ENCODE measurements around the gene CIAO2A. TPM values are rescaled to one million over a fixed set of nuclear protein-coding genes. Genes with fewer than 3 reads are reported as not detected.

CIAO2A gene
- total and polyA plus RNA-seq, 9 donors: 13.2 to 43.8 (median 29.4) TPM

DNA sequence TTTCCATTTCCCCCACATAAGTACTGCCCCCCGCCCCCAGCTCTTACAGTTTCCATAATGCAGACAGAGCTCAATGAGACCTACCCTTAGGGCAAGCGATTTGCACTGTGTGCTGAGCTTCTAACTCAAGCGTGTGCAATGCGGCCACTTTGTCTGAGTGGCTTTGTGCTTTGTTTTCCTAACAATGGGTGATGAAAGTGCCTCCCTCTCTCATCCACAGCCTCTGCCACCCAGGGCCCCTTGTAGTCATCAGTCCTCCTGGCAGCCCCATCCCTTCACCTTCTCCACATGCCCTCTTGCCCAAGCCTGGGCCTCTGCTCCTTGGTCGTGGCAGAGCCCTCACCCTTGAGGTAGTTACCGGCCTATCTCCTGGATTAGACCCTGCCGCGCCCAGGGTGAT lies 64.5 kb downstream of the CIAO2A start:
- Histone ChIP-seq H3K4me1 (ENCODE audit: insufficient read depth) (no peaks in the 10 kb centered on the region), H3K27me3 (no peaks in the 10 kb centered on the region), H3K27ac (no peak overlapping the region), H3K9me3 (no peaks in the 10 kb centered on the region), H3K4me3 (no peak overlapping the region), H3K36me3 (no peaks in the 10 kb centered on the region)
- no peak for DNase-seq
- 70 to 71% (median 70%) methylated on average over 8 of the region's 8 CpGs for WGBS, 3 donors
- TF ChIP-seq POLR2A (IDR thresholded peaks at IDR 0.05) (no peak), EP300 (IDR thresholded peaks at IDR 0.05) (no peak)
- TF ChIP-seq, protein P1, sequence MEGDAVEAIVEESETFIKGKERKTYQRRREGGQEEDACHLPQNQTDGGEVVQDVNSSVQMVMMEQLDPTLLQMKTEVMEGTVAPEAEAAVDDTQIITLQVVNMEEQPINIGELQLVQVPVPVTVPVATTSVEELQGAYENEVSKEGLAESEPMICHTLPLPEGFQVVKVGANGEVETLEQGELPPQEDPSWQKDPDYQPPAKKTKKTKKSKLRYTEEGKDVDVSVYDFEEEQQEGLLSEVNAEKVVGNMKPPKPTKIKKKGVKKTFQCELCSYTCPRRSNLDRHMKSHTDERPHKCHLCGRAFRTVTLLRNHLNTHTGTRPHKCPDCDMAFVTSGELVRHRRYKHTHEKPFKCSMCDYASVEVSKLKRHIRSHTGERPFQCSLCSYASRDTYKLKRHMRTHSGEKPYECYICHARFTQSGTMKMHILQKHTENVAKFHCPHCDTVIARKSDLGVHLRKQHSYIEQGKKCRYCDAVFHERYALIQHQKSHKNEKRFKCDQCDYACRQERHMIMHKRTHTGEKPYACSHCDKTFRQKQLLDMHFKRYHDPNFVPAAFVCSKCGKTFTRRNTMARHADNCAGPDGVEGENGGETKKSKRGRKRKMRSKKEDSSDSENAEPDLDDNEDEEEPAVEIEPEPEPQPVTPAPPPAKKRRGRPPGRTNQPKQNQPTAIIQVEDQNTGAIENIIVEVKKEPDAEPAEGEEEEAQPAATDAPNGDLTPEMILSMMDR (IDR thresholded peaks at IDR 0.05): no peak
- intact Hi-C loops (cut with DNase I): no loop called here

DNA sequence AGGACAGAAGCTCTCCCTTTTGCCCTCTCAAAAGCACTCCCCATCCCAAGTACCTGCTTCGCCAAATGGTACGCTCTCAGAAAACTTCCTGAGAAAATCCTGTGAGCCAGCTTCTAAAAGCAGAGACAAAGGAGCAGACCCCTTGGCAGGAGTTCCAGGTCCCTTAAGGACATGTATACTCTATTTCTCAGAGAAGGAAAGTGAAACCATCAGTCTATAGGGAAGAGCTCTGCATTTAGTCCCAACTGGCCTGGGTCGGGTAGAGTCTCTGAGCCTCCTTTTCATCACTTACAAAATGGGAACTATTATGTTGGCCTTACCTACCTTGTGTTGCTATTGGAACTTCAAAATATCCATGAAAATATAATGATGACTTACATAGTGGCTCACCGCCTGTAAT lies 67.0 kb downstream of the CIAO2A start:
- no peak overlapping the region for H3K4me3 ChIP-seq
- no peak for DNase-seq
- no peak overlapping the region for H3K27ac ChIP-seq
- TF ChIP-seq EP300 (IDR thresholded peaks at IDR 0.05) (no peak), POLR2A (IDR thresholded peaks at IDR 0.05) (no peak)
- TF ChIP-seq, protein P1 (IDR thresholded peaks at IDR 0.05): no peak
- no peaks in the 10 kb centered on the region for H3K27me3 ChIP-seq
- intact Hi-C loops (cut with DNase I): no loop called here
- WGBS, 3 donors: 93 to 99% (median 97%) methylated on average over 4 of the region's 4 CpGs
- no peaks in the 10 kb centered on the region for H3K36me3 ChIP-seq
- H3K4me1 ChIP-seq (ENCODE audit: insufficient read depth): no peaks in the 10 kb centered on the region
- no peaks in the 10 kb centered on the region for H3K9me3 ChIP-seq

DNA sequence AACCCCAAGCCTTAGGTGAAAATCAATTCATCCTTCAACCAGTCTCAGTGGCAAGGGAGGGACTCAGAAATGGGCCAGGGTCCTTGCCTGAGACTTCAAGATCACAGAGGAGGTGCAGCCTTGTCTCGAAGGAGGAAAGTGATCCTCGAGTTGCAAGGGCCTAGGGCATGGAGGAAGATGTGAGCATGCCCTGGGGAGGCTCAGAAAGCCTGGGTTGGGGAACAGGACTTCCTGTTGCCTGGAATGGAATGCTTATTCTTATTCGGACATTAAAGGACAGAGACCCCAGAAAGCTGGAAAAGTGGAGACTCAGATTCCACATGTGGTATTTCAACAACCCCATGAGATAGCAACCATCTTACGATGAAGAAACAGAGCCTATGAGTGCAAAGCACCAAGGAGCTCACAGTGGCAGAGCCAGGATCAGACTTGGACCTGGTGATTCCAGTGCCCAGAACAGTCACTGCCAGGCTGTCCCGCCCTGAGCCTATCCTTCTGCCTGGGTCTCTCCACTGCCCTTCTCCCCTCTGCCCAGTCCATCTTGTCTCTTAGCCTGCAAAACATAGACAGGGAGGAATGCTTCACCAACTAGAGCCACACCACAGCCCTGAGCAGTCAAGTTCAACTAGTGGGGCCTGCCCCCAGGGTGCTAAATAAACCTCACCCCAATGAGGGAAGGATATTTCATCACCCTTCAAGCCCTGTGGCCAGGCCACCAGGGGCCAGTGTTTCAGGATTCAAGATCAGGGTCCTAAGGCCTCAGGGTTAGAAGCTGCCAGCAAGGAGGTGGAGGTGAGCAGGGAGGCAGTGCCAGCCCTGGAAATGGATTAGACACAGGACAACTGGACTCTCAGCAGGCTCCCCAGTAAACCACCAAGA lies 69.2 kb downstream of the CIAO2A start:
- intact Hi-C loops (cut with DNase I): no loop called here
- Histone ChIP-seq H3K4me1 (ENCODE audit: insufficient read depth) (no peaks in the 10 kb centered on the region), H3K36me3 (no peaks in the 10 kb centered on the region), H3K27ac (no peak overlapping the region), H3K9me3 (no peaks in the 10 kb centered on the region), H3K4me3 (no peak overlapping the region), H3K27me3 (no peaks in the 10 kb centered on the region)
- 86 to 90% (median 88%) methylated on average over 5 of the region's 5 CpGs for WGBS, 3 donors
- TF ChIP-seq POLR2A (IDR thresholded peaks at IDR 0.05) (no peak), EP300 (IDR thresholded peaks at IDR 0.05) (no peak)
- TF ChIP-seq, protein P1 (IDR thresholded peaks at IDR 0.05): no peak
- no peak for DNase-seq

DNA sequence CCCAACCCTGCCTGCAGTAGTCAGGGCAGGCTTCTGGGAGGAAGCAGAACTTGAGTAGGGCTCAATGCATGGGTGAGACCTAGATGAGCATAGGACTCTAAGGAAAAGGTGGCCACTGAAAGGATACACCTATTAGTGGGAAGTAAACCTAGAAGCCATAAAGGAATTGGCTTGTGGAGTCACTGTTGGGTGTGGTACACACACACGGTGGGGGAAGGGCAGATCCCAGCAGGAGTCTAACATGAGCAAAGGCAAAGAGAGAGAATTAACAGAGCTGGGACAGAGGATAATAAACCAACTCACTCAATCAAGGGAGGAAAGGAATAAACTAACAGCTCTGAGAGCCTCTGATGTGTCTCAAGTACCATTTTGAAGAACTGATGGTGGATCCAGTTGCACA lies 70.4 kb downstream of the CIAO2A start:
- no peaks in the 10 kb centered on the region for H3K4me1 ChIP-seq (ENCODE audit: insufficient read depth)
- DNase-seq: no peak
- H3K27ac ChIP-seq: no peak overlapping the region
- TF ChIP-seq, protein P1 (IDR thresholded peaks at IDR 0.05): no peak
- TF ChIP-seq EP300 (IDR thresholded peaks at IDR 0.05) (no peak), POLR2A (IDR thresholded peaks at IDR 0.05) (no peak)
- no peak overlapping the region for H3K4me3 ChIP-seq
- no peaks in the 10 kb centered on the region for H3K36me3 ChIP-seq
- WGBS, 3 donors: 61 to 70% (median 69%) methylated on average over 1 of the region's 1 CpG
- intact Hi-C loops (cut with DNase I): no loop called here
- H3K9me3 ChIP-seq: no peaks in the 10 kb centered on the region
- no peaks in the 10 kb centered on the region for H3K27me3 ChIP-seq
